Measurements from ENCODE around the gene ZNF311. TPM values are rescaled to one million over a fixed set of nuclear protein-coding genes. Genes with fewer than 3 reads are reported as not detected.

The ZNF311 gene
- total RNA-seq, result under 0.01 and 0.17 TPM in 2 replicates

GRCh38 chr6:29005183-29005885 is at the start of gene ZNF311:
TSS of gene ZNF311 (minus strand) at chr6:29005315. CDS start at chr6:29003954, 1,361 bp downstream.

GRCh38 chr6:29045075-29045474 is 40.0 kb upstream of the ZNF311 start, which contains the start of gene OR2W1:
TSS of gene OR2W1 (minus strand) at chr6:29045175. CDS start at chr6:29045175, 0 bp downstream.

Other genes with a start within 250 kb of the ZNF311 start
- gene TRIM27, start 81.3 kb downstream of the ZNF311 start, total RNA-seq, result 59.0 and 67.4 TPM in 2 replicates
- not detected in 2 replicates for gene OR2W1, start 39.9 kb upstream of the ZNF311 start, total RNA-seq
- not detected in 2 replicates for gene OR2B3, start 82.0 kb upstream of the ZNF311 start, total RNA-seq
- not detected in 2 replicates for gene OR2J1, start 94.2 kb upstream of the ZNF311 start, total RNA-seq
- gene OR2J3, start 102.7 kb upstream of the ZNF311 start, total RNA-seq, result not detected in 2 replicates
- gene OR2J2, start 165.6 kb upstream of the ZNF311 start, total RNA-seq, result not detected in 2 replicates